Right hindlimb (tissue), 1 donor: ENCODE results near the gene NSF.
"Not testable (repeated sequence)": the region's sequence is repeated elsewhere in the genome, so short reads cannot be mapped to it uniquely, and the experiment has no call there.

ENCODE experiments used
- DNase-seq: peaks from one replicate; pipeline ENCODE4 v3.0.0-alpha.2; 2018

Gene NSF

GRCh38 chr17:46777943-46778915 lies 187.8 kb downstream of the NSF start:
- no peak for DNase-seq

- no peak for DNase-seq
These were observed 189.5 kb downstream of the NSF start for GRCh38 chr17:46780003-46780373.

GRCh38 chr17:46782250-46782953 lies 191.9 kb downstream of the NSF start:
- DNase-seq, result no peak

GRCh38 chr17:46783031-46783593 lies 192.6 kb downstream of the NSF start:
- DNase-seq, result no peak

GRCh38 chr17:46785696-46786095 lies 195.2 kb downstream of the NSF start:
- no peak for DNase-seq

- DNase-seq, result no peak
These were observed 197.0 kb downstream of the NSF start for GRCh38 chr17:46787478-46787877.

GRCh38 chr17:46788300-46788699 lies 197.8 kb downstream of the NSF start:
- DNase-seq, result no peak

- no peak for DNase-seq
These were observed 198.3 kb downstream of the NSF start for GRCh38 chr17:46788796-46789195.

- DNase-seq, result no peak
These were observed 199.1 kb downstream of the NSF start for GRCh38 chr17:46789610-46790009.

GRCh38 chr17:46790216-46790615 lies 199.7 kb downstream of the NSF start:
- no peak for DNase-seq

- no peak for DNase-seq
These were observed 201.1 kb downstream of the NSF start for GRCh38 chr17:46791531-46791930.

GRCh38 chr17:46792071-46792470 lies 201.6 kb downstream of the NSF start:
- no peak for DNase-seq

- not testable (repeated sequence) for DNase-seq
These were observed 202.6 kb downstream of the NSF start for GRCh38 chr17:46793023-46793422.

GRCh38 chr17:46793541-46793940 lies 203.1 kb downstream of the NSF start:
- no peak for DNase-seq

GRCh38 chr17:46794318-46794717 lies 203.8 kb downstream of the NSF start:
- no peak for DNase-seq

GRCh38 chr17:46795379-46795952 lies 205.0 kb downstream of the NSF start:
- DNase-seq, result no peak

- no peak for DNase-seq
These were observed 205.6 kb downstream of the NSF start for GRCh38 chr17:46796084-46796483.

GRCh38 chr17:46796524-46796923 lies 206.1 kb downstream of the NSF start:
- DNase-seq, result no peak

GRCh38 chr17:46796956-46797530 lies 206.6 kb downstream of the NSF start:
- no peak for DNase-seq

GRCh38 chr17:46800573-46800972 lies 210.1 kb downstream of the NSF start:
- DNase-seq, result no peak

- no peak for DNase-seq
These were observed 212.3 kb downstream of the NSF start for GRCh38 chr17:46802800-46803199.

GRCh38 chr17:46803544-46803943 lies 213.1 kb downstream of the NSF start:
- DNase-seq, result no peak

- no peak for DNase-seq
These were observed 215.3 kb downstream of the NSF start for GRCh38 chr17:46805771-46806170.
